Cardiac septum (tissue), 1 donor: ENCODE results near the gene RBM18. TPM values are rescaled to one million over a fixed set of nuclear protein-coding genes. Genes with fewer than 3 reads are reported as not detected.

Experiments
- DNase-seq: peaks from one replicate; pipeline ENCODE4 v3.0.0-alpha.2; 2020; ENCODE audit warnings: low spot score
- intact Hi-C: fragments of 100-400 bp; cut with DNase I; formaldehyde crosslinking; loops from one replicate; pipeline ENCODE4 v1.14.0; 2022
- total RNA-seq: library from RNA; stranded (reverse); fragmentation: NEBNext Ultra II Directional; extraction: Animal tissue kit (Norgen Biotek cat#: 25700); gene quantifications from one replicate; pipeline ENCODE4 v1.2.1, GENCODE V29; 2021
- donor health status: DM: no; HTN: no; CAD: no.

The RBM18 gene
- total RNA-seq, 1 donor from 2014 or later = 32.3 TPM

DNA sequence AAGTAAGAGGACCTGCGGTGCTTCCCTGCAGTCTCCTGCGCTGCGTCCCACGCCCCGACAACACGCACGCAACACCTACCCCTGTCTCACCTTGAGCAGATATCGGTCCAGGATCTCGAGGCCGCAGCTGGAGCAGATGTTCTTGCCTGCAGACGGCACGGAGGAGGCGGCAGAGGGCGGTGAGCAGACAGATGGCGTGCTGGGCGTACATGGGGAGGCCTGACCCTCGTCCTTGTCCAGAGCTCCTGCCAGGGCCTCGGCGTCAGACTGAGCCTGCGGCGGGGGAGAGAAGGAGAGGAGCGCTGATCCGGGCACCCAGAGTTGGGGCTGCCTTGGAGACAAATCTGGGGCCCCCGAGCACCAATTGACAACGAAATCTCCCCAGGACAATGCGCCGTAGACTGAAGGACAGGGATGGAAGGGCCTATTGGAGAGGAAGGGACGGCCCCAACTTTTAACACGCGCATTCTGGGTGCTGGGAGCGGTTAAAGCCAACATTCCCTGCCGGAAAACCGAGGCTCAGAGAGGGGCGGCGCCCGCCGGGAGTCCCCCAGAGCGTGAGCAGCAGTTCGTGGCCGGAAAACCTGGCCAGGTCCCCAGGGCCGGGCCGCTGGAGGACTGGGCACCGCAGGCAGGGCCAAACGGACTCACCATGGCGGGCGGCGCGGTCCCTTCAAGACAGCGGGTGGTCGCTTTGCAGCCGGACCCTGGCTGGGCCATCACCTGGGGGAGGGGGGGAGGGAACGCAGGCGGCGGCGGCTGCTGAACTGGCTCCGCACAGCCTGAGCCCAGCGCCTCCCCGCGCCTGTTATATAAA lies 37.7 kb downstream of the RBM18 start:
- intact Hi-C loops = no loop called here
- no peak for DNase-seq

GRCh38 chr9:122226142-122226757 lies 38.4 kb downstream of the RBM18 start:
- intact Hi-C loops = no loop called here
- DNase-seq = no peak

- intact Hi-C loops = no loop called here
- DNase-seq = no peak
Measured at GRCh38 chr9:122225312-122226141, 39.1 kb downstream of the RBM18 start.

DNA sequence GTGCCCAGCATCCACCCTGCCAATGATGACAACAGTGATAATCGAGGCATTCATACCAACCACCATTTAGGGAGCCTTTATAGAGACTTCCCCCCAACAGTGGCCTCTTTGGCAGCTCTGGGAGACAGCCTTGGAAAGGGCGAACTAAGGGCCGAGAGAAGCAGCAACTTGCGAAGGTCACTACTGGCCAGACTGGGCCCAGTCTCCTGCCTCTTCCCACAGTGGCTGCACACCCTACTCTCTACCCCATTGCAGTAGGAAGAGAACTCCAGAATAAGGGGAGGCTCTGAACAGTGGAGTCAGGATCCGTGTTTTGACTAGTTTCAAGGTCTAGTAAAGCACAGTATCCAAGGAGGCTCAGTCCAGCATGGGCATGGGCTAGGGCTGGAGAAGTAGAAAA lies 41.2 kb downstream of the RBM18 start:
- intact Hi-C loops = no loop called here
- DNase-seq = no peak

DNA sequence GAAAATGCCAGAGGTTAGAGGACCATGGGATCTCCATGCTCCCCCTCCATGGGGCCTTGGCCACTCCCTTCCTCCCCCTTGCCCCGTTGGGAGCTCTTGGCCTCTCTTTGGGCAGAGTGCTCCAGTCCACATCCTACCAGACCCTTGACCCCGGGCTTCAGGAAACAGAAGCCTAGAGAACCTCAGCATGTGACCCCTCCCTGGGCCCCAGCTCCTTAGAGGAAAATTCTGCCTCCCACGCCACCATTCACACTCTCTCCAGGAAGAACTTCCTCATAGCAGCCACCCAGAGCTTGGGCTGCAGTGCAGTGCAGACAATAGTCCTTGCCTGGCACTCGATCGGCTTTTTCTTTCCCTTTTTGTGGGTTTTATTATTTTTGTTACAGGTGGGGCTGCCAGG lies 41.8 kb downstream of the RBM18 start:
- peak; percentile 58 for DNase-seq
- intact Hi-C loops = no loop called here

- peak; percentile 55 for DNase-seq
- intact Hi-C loops = no loop called here
Measured at GRCh38 chr9:122221183-122221811, 43.3 kb downstream of the RBM18 start.

- DNase-seq = no peak
- intact Hi-C loops = no loop called here
Measured at GRCh38 chr9:122220673-122221182, 43.9 kb downstream of the RBM18 start.

GRCh38 chr9:122219856-122220672 lies 44.6 kb downstream of the RBM18 start:
- intact Hi-C loops = no loop called here
- peak; percentile 59 for DNase-seq

GRCh38 chr9:122218935-122219855 lies 45.4 kb downstream of the RBM18 start:
- intact Hi-C loops = no loop called here
- peak; percentile 58 for DNase-seq

DNA sequence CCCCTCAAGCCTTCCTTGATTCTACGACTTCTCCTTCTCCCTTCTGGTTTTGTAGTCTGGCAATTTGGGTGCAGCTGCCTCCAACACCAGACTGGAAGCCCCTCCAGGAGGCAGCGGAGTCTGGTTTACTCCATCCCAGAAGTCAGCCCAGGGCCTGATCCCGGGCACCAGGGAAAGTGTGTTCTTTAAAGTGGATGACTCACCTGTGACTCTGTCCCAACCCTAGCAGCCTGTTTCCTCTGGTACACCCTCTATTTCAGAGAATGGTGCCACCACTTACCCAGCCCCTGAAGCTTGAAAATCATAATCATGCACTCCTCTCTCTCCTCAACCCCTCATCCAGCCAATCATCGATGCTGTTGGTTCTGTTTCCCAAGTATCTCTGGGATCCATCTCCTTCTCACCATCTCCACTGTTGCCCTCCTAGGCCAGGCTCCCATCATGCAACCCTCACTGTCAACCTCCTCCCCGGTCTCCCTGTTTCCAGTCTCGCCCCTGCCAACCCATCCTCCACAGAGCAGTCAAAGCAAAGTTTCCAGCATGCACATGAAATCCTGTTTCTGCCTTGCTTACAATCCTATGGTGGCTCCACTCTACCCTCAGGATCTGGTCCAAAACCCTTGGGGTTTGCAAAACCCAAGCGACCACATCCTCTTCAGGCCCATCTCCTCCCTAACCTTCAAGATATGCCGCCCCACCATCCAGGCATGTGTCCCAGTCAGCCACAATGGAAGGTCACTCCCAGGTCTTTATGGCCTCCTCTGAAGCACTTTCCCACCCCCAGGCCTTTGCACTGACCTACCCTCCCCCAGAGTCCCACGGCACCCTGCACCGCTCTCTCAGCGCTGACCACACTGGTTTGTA lies 46.3 kb downstream of the RBM18 start:
- intact Hi-C loops = no loop called here
- peak; percentile 54 for DNase-seq

- intact Hi-C loops = no loop called here
- no peak for DNase-seq
Measured at GRCh38 chr9:122217640-122218039, 47.0 kb downstream of the RBM18 start.

- intact Hi-C loops = no loop called here
- DNase-seq = peak; percentile 69
Measured at GRCh38 chr9:122216798-122217418, 47.7 kb downstream of the RBM18 start.

GRCh38 chr9:122216138-122216797 lies 48.4 kb downstream of the RBM18 start:
- intact Hi-C loops = no loop called here
- peak; percentile 51 for DNase-seq

- DNase-seq = peak; percentile 55
- intact Hi-C loops = no loop called here
Measured at GRCh38 chr9:122215663-122216062, 49.0 kb downstream of the RBM18 start.

DNA sequence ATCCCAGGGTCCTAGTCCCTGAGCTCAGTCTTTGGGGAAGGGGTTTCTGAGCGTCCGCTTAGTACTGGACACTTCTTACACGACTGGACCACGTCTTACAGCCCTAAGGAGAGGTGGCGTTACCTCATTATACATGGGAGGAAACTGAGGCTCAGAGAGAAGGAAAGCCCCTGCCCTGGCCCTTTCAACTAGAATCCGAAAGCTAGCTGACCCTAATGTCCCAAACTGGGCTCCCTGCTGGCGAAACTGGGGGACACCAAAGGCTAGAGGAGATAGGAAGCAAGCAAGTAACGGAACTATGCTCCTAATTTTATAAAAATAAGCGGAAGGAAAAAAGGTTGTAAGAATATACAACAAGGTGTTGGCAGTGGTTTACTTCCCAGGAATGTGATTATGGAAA lies 50.1 kb downstream of the RBM18 start:
- no peak for DNase-seq
- intact Hi-C loops = no loop called here
